NCI-H1048 (cell line): Measurements from ENCODE around the gene FAF1.

Experiments
- DNase-seq: peaks from one replicate; lab custom pipeline; 2025; lab: John Stamatoyannopoulos, UW

Gene FAF1

GRCh38 chr1:50700621-50701020 is 259.4 kb downstream of the FAF1 start:
- DNase-seq = no peak

DNA sequence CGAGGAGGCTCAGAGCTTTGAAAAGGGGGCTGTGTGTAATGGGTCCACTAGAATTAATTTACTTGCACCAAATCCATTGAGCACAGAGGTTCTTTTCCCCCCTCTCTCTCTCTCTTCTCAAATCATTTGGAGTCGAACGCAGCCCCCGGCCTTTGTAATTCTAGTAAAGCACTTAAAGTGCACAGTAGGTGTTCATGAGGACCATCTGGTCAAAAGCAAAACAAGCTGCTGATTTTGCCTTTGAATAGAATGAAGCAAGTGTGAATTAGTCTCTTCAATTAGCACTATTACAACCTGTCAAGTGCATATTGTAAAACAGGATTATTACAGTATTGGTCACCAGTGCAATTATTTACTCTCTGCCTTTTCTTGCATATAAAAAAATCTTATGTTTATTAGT is 259.9 kb downstream of the FAF1 start:
- no peak for DNase-seq

DNA sequence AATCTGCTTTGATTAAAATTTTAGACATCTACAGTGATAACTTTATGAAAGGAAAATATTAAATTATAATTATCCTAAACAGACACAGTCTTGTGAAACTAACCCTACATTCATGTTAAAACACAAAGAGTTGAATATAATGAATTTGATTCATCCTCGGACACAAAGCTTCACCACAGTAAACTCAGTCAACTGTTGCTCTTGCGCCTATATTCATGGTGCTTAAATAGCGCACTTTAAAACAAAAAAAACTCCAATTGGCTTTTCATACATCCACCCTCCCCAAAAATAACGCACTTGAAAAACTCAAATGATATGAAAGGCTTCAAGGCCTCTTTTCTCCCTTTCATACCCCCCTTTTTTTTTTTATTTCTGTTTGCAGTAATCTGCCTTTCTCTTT is 260.3 kb downstream of the FAF1 start:
- no peak for DNase-seq

DNA sequence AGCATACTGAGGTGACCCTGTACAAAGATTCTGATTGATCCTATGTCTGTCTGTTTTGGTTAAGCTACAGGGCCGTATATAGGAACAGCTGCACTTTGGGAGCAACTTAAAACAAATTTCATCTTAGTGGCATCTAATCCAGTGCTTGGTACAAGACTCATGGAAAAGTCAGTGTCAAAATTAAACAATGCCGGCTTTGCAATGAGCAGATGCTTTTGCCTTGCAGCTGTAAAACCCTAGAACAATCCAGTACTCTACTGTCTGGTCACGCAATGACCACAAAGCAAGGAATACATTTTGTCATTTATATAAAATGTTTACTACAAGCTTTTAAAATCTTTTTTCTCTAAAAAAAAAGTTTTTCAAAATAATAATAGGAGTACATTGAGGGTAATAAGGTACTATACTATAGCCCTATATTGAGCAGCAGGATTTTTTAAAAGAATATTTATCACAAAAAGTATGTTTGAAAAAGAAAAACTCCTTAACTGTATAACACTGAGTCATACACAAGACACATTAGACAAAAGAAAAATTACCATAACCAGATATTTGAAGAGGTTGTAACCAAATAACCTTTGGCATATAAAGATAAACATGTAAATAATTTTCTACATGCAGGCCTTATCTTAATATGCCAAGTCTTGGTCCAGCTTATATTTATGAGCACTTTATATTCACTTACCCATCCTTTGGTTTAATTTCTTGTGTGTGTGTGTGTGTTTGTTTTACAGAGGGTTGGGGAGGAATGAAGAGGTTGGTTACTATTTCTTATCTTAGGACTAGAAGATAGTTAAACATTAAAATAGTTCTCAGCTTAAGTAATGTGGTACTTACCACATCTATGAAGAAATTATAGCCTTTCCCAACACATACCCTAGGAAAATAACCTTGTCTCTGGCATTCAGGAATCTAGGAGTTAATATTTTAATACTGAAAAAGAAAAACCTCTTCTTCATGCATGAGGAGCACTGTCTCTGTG is 262.3 kb downstream of the FAF1 start:
- no peak for DNase-seq

- no peak for DNase-seq
Observed at GRCh38 chr1:50693829-50694228, 266.2 kb downstream of the FAF1 start.

- DNase-seq = no peak
Observed at GRCh38 chr1:50684185-50684584, 275.9 kb downstream of the FAF1 start.

DNA sequence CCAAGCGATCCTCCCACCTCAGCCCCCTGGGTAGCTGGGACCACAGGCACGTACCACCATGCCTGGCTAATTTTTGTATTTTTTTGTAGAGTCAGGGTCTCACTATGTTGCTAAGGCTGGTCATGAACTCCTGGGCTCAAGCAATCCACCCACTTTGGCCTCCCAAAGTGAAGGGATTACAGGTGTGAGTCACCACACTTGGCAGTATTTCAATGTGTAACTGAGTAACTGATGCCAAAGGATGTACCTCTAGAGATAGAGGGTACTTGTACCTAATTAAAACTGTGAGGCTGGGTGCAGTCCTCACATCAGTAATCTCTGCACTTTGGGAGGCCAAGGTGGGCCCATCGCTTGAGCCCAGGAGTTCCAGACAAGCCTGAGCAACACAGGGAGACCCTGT is 278.1 kb downstream of the FAF1 start:
- DNase-seq = no peak

GRCh38 chr1:50667710-50668356 is 292.2 kb downstream of the FAF1 start:
- no peak for DNase-seq

- no peak for DNase-seq
Observed at GRCh38 chr1:50667272-50667671, 292.8 kb downstream of the FAF1 start.

DNA sequence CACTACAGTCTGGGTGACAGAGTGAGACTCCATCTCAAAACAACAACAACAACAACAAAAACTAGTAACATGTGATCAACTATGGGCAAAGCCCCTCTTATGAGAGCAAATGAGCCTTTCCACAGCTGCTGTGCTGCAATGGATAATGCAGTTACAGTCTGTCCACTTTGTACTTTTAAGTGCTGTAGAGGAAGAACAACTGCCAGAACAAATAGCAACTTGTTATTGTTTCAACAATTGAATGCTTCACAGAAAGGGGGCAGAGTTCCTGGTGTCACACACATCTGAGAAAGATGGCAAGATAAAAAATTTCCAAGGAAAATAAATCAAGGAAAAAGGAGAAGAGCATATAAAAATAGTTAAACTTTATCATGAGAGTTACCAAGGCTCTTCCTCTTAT is 293.2 kb downstream of the FAF1 start:
- no peak for DNase-seq

DNA sequence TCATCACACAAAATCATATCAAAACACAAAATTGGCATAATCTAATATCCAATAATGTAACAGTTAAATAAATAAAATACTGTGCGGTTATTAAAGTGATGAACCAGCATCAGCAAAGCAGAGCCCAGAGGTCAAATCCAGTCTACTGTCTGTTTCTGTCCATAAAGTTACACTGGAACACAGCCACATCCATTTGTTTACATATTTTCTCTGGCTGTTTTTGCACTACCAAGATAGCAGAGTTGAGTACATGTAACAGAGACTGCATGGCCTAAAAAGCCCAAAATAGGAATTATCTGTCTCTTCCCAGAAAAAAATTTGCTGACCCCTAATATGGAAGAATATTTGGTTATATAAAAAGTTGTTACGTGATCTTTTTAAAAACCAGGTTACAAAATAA is 294.7 kb downstream of the FAF1 start:
- no peak for DNase-seq

GRCh38 chr1:50661626-50662025 is 298.4 kb downstream of the FAF1 start:
- no peak for DNase-seq

- DNase-seq = no peak
Observed at GRCh38 chr1:50659107-50659662, 300.9 kb downstream of the FAF1 start.

GRCh38 chr1:50658459-50659076 is 301.5 kb downstream of the FAF1 start:
- DNase-seq = no peak

DNA sequence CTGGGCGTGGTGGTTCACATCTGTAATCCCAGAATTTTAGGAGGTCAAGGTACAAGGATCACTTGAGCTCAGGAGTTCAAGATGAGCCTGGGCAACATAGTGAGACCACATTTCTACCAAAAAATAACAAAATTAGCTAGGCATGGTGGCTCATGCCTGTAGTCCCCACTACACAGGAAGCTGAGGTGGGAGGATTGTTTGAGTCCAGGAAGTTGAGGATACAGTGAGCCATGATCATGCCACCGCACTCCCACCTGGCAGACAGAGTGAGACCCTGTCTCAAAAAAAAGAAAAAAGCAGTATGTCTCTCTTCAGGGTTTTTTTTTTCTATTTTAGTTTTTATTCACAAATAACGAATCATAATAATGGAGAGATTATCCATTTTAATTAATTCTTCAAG is 303.1 kb downstream of the FAF1 start:
- no peak for DNase-seq

DNA sequence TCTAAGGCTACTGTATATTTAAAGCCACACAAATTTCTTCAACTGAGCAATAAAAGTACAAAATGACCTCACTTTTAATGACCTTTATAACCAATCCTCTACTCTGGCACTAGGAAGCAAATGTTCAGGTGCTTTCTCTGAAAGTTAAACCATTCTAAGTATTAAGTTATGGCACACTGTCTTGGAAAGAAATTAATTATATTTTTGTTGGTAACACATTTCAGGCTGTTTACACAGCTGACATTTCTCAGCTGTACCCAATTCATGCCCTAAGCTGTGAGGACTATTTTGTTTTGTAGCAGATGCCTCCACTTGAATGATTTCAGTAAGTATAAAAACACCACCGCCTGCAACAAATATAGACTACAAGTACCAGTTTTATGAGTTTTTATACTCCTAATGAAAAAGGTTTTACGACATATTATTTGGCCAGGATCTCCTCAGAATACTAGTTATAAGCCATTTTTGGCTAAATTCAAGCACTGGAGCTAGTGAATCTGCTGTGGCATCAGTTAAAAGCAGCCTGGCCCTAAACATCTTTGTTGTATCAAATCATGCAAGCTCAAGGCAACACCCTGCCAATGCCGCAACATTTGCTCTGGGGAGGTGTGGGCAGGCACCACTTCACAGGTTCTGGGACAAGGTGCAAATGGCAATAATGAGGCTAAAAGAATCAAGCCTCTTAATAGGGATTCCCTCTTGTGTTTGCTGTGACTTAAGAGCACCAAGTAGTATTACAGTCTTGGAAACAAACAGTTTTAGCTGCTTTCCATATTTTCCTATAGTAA is 308.4 kb downstream of the FAF1 start:
- DNase-seq = no peak

DNA sequence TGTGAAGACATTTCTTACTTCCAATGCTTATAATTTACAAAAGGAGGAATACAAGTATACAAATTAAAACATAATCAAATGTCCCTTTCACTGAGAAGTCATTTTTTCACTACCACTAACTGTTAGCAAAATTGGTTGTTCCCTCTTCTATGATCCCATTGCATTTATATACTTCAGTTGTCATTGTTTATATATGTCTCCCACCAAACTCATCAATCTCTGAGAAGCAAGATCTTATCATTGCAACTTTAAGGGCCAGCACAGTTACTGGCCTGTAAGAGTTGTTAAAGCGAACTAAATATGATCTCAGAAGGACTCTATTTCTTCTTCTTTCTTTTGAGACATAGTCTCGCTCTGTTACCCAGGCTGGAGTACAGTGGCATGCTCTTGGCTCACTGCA is 313.5 kb downstream of the FAF1 start:
- no peak for DNase-seq

- no peak for DNase-seq
Observed at GRCh38 chr1:50645139-50645538, 314.9 kb downstream of the FAF1 start.

GRCh38 chr1:50644447-50645105 is 315.5 kb downstream of the FAF1 start:
- DNase-seq = no peak

DNA sequence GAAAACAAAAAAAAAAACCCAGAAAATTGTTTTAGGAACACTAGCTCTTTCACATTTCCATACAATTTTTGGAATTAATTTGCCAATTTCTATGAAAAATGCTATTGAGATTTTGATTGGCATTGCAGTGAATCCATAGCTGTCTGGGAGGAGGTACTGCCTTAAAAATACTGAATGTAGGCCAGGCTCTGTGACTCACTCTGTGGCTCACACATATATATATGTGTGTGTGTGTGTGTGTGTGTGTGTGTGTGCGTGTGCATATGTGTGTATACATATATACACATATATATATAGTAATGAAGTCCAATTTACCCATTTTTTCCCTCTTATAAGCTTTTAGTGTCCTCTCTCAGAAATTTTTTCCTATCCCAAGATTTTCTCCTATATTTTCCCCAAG is 322.6 kb downstream of the FAF1 start:
- DNase-seq = no peak

DNA sequence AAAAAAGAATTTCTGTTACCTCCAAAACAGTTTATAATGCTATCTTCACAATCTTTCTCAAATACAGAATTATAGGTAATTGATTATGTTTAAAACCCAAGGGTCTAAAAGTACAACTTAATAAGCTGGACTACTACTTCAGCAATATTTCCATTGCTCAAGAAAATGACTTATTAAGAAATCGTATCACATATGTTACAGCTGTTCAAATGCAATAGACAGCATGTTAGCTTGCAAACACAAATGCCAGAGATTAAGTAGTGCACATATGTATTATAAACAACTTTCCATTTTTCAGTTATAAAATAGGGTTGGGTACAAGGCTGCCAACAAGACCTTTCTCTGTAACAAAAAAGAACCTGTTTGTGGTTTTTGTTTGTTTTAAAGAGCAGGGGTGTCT is 325.8 kb downstream of the FAF1 start:
- no peak for DNase-seq
